Spleen (tissue), 7 donors: ENCODE measurements around the gene OR12D3.

Source experiments
- POLR2AphosphoS5 ChIP-seq, 3 donors: sonication (generic); formaldehyde crosslinking; IDR thresholded peaks; one replicate each; pipeline ENCODE4 v1.5.1; 2017; ENCODE audit warnings: antibody characterized with exemption in 3 of 3
- TF ChIP-seq, protein P1 (sequence below), 11 experiments: fragments of 200-600 bp in 7 of 11; fragments of 450-650 bp in 4 of 11; sonication (generic) in 4 of 11; IDR thresholded peaks in 8 of 11; conservative IDR thresholded peaks in 3 of 11; 1 replicate in 7 of 11; 2 replicates in 4 of 11; pipeline versions ENCODE4 v1.4.0 to v1.8.0; 2016 to 2021; ENCODE audit warnings: antibody characterized with exemption in 11 of 11, inconsistent platforms in 4 of 11, mild to moderate bottlenecking in 1 of 11
- donor health status: DM: no; HTN: no; CAD: no; lungs with moderate emphysema.
- donor health status: DM: no; HTN: no; CAD: no.
- donor health status: DM: no; HTN: no; CAD: no.

DNA sequence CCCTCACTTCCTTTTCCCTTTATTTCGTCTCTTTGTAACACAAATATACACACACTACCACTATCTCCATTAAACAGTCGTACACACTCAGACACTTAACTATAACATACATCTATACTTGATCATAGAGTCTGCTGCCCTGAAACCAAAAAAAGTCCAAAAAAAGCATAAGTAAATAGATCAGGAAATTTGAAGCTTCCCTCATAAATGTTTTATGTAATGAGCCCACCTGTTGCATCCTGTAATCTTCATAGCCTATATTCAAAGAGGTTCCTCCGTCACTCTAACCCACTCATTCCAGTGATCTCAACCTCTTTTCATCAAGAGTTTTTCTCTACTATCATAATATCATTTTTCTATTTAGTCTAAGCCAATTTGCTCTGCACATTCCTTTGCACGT, 13.4 kb upstream of the OR12D3 start:
- TF ChIP-seq, protein P1, sequence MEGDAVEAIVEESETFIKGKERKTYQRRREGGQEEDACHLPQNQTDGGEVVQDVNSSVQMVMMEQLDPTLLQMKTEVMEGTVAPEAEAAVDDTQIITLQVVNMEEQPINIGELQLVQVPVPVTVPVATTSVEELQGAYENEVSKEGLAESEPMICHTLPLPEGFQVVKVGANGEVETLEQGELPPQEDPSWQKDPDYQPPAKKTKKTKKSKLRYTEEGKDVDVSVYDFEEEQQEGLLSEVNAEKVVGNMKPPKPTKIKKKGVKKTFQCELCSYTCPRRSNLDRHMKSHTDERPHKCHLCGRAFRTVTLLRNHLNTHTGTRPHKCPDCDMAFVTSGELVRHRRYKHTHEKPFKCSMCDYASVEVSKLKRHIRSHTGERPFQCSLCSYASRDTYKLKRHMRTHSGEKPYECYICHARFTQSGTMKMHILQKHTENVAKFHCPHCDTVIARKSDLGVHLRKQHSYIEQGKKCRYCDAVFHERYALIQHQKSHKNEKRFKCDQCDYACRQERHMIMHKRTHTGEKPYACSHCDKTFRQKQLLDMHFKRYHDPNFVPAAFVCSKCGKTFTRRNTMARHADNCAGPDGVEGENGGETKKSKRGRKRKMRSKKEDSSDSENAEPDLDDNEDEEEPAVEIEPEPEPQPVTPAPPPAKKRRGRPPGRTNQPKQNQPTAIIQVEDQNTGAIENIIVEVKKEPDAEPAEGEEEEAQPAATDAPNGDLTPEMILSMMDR (IDR thresholded peaks at IDR 0.05 in 8 of 11, conservative IDR thresholded peaks at IDR 0.05 in 3 of 11) = no peak
- TF ChIP-seq POLR2AphosphoS5 (IDR thresholded peaks at IDR 0.05) = no peak
